HepG2 (cell line): ENCODE data around the gene PAQR7.

ENCODE experiments used
- CAMTA2 ChIP-seq: sonication (generic); formaldehyde crosslinking; IDR thresholded peaks from 2 replicates; pipeline ENCODE4 v1.4.0; 2020; ENCODE audit warnings: mild to moderate bottlenecking, missing genetic modification reagents, borderline replicate concordance
- KDM3A ChIP-seq: IDR thresholded peaks from 2 replicates; pipeline ENCODE4 v1.6.1; 2018; ENCODE audit warnings: low read depth, missing compliant biosample characterization
- NCOR1 ChIP-seq: fragments of 200-600 bp; sonication (generic); IDR thresholded peaks from 2 replicates; pipeline ENCODE4 v1.7.0; 2017; ENCODE audit warnings: antibody characterized with exemption, low read length, borderline replicate concordance
- POLR2A ChIP-seq, 2 experiments: IDR thresholded peaks; 2 replicates each; pipeline ENCODE4 v1.6.1; 2011; ENCODE audit warnings: low read depth in 2 of 2, low read length in 2 of 2, mild to moderate bottlenecking in 1 of 2, moderate library complexity in 1 of 2; ENCODE audit not compliant: insufficient read depth in 1 of 2
- TF ChIP-seq, protein P1 (sequence below): sonication (generic); formaldehyde crosslinking; IDR thresholded peaks from 2 replicates; pipeline ENCODE4 v1.8.0; 2022; ENCODE audit warnings: missing genetic modification reagents, mild to moderate bottlenecking, borderline replicate concordance

DNA sequence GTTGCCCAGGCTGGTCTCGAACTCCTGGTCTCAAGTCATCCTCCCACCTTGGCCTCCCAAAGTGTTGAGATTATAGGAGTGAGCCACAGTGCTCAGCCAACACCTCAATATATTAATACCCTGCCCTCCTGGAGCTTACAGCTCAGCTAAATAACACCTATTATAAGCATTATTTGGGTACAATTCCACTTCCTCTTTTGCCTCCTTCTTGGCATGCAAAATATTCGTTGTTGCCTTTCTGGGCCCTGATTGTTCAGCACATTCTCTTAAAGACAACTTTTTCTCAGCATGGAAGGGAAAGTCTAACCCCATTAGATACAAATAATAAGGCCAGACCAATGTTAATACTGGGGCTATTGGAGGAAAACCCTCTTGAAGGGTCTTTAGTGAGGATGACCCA, 2.8 kb downstream of the PAQR7 start:
- TF ChIP-seq NCOR1 (no peak), POLR2A (IDR thresholded peaks at IDR 0.05; ENCODE audit: insufficient read depth in 1 of 2, low read depth in 2 of 2, low read length in 2 of 2) (no peak), KDM3A (no peak), CAMTA2 (no peak)
- TF ChIP-seq, protein P1, sequence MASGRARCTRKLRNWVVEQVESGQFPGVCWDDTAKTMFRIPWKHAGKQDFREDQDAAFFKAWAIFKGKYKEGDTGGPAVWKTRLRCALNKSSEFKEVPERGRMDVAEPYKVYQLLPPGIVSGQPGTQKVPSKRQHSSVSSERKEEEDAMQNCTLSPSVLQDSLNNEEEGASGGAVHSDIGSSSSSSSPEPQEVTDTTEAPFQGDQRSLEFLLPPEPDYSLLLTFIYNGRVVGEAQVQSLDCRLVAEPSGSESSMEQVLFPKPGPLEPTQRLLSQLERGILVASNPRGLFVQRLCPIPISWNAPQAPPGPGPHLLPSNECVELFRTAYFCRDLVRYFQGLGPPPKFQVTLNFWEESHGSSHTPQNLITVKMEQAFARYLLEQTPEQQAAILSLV (CRISPR knock-in tag): no peak
